H1 (cell line): ENCODE data around the gene VDR. TPM values are rescaled to one million over a fixed set of nuclear protein-coding genes. Genes with fewer than 3 reads are reported as not detected.

Experiments
- BRCA1 ChIP-seq: IDR thresholded peaks from 2 replicates; pipeline ENCODE4 v1.6.1; 2012; ENCODE audit warnings: low read depth, low read length, improper control_type of control experiment
- CHD2 ChIP-seq: IDR thresholded peaks from 2 replicates; pipeline ENCODE4 v1.6.1; 2012; ENCODE audit warnings: low read length, improper control_type of control experiment
- E2F6 ChIP-seq: IDR thresholded peaks from 2 replicates; pipeline ENCODE4 v1.6.1; 2012; ENCODE audit warnings: inconsistent platforms
- FOSL1 ChIP-seq: IDR thresholded peaks from 2 replicates; pipeline ENCODE4 v1.6.1; 2011; ENCODE audit warnings: mild to moderate bottlenecking, low read depth, low read length, moderate library complexity; ENCODE audit not compliant: insufficient read depth
- PHF8 ChIP-seq: fragments of 200-600 bp; sonication (generic); conservative IDR thresholded peaks from 2 replicates; pipeline ENCODE4 v1.7.1; 2012; ENCODE audit warnings: low read depth, mild to moderate bottlenecking, inconsistent platforms, low read length, moderate library complexity
- SAP30 ChIP-seq: fragments of 300-600 bp; sonication (generic); IDR thresholded peaks from 2 replicates; pipeline ENCODE4 v1.7.1; 2012; ENCODE audit warnings: low read length, moderate library complexity, mild to moderate bottlenecking, inconsistent platforms; ENCODE audit not compliant: insufficient read depth, insufficient replicate concordance
- SIN3A ChIP-seq, 2 experiments: IDR thresholded peaks in 1 of 2; conservative IDR thresholded peaks in 1 of 2; 2 replicates each; pipeline ENCODE4 v1.6.1; 2011 to 2012; ENCODE audit warnings: low read length in 2 of 2, improper control_type of control experiment in 1 of 2, low read depth in 1 of 2, mild to moderate bottlenecking in 1 of 2
- SIX5 ChIP-seq: IDR thresholded peaks from 2 replicates; pipeline ENCODE4 v1.6.1; 2011; ENCODE audit warnings: mild to moderate bottlenecking, low read depth, low read length
- SP1 ChIP-seq: IDR thresholded peaks from 2 replicates; pipeline ENCODE4 v1.6.1; 2011; ENCODE audit warnings: low read depth, low read length
- SP4 ChIP-seq: IDR thresholded peaks from 2 replicates; pipeline ENCODE4 v1.6.1; 2012; ENCODE audit warnings: low read length, inconsistent platforms
- polyA plus RNA-seq, 7 experiments: library from polyadenylated mRNA; depleted of rRNA in 3 of 7; stranded (reverse) in 5 of 7; unstranded in 2 of 7; fragments of >200 nt in 5 of 7; fragments of 200-250 nt in 2 of 7; gene quantifications; 1 replicate in 5 of 7; 2 replicates in 1 of 7; 4 replicates in 1 of 7; pipeline versions ENCODE4 v1.2.1 to v1.2.3, GENCODE V29; 2011 to 2013; ENCODE audit warnings: missing spikeins in 2 of 7, mixed read lengths in 2 of 7
- total RNA-seq: library from RNA; stranded (reverse); fragmentation: NEBNext Ultra II Directional; extraction: Animal tissue kit (Norgen Biotek cat#: 25700); gene quantifications from 2 replicates; pipeline ENCODE4 v1.2.1, GENCODE V29; 2021

Gene VDR
- total and polyA plus RNA-seq, 2 of the 8 experiments (the other 6 are each of a cell fraction or from before 2014, with no cell fraction given) = 0.44 to 0.65 TPM

- TF ChIP-seq PHF8 (peak; percentile 72), SP1 (peak; percentile 59; the same call in 1 of the 2 replicates), SAP30 (no peak), FOSL1 (no peak), BRCA1 (no peak), SIX5 (no peak), E2F6 (peak; percentile 92), SIN3A (conservative IDR thresholded peaks at IDR 0.05 in 1 of 2, IDR thresholded peaks at IDR 0.05 in 1 of 2; ENCODE audit: low read depth in 1 of 2, low read length in 2 of 2) (peak; percentile 35 to 56; a peak in 1 of 4 replicates), CHD2 (no peak), SP4 (peak; percentile 47; the same call in 1 of the 2 replicates)
Observed at GRCh38 chr12:47904713-47905709, at the start of gene VDR (continued).
